CD4-positive, CD25-positive, alpha-beta regulatory T cell (primary cell): ENCODE measurements around the gene PPP3CA. TPM values are rescaled to one million over a fixed set of nuclear protein-coding genes. Genes with fewer than 3 reads are reported as not detected.
A peak's percentile ranks its signal among the peaks of the same experiment; 100 is the strongest.

Experiments used
- ATAC-seq, 2 donors: fragments of 150-1000 bp; cut with Tn5 transposase; one replicate each; pipeline ENCODE4 v1.10.0; 2021; ENCODE audit warnings: low read depth in 2 of 2, moderate number of reproducible peaks in 2 of 2, moderate library complexity in 1 of 2
- DNase-seq, 3 donors: peaks; one replicate each; pipeline versions ENCODE4 v3.0.0 to v3.0.0-alpha.2; 2012 to 2022; ENCODE audit warnings: mixed read lengths in 1 of 3
- H3K27ac ChIP-seq: one replicate; pipeline ENCODE4 v1.7.0; 2013; ENCODE audit warnings: mild to moderate bottlenecking, low read length; ENCODE audit not compliant: insufficient read depth, poor library complexity, severe bottlenecking
- H3K27me3 ChIP-seq: one replicate; pipeline ENCODE4 v1.7.0; 2013; ENCODE audit warnings: low read length; ENCODE audit not compliant: control insufficient read depth, insufficient read depth
- H3K36me3 ChIP-seq: one replicate; pipeline ENCODE4 v1.7.0; 2013; ENCODE audit warnings: mild to moderate bottlenecking, low read length, moderate library complexity; ENCODE audit not compliant: control insufficient read depth, insufficient read depth
- H3K4me1 ChIP-seq: 2 replicates; pipeline ENCODE4 v1.7.0; 2013; ENCODE audit warnings: mild to moderate bottlenecking, low read length; ENCODE audit not compliant: insufficient read depth, control insufficient read depth, poor library complexity, severe bottlenecking
- H3K4me3 ChIP-seq: one replicate; pipeline ENCODE4 v1.7.0; 2013; ENCODE audit warnings: low read depth, mild to moderate bottlenecking, low read length, moderate library complexity
- H3K9me3 ChIP-seq, 2 experiments: 1 replicate in 1 of 2; 2 replicates in 1 of 2; pipeline ENCODE4 v1.7.0; 2013; ENCODE audit warnings: low read length in 2 of 2, mild to moderate bottlenecking in 1 of 2, moderate library complexity in 1 of 2; ENCODE audit not compliant: control insufficient read depth in 2 of 2
- H3K27ac Mint-ChIP-seq, 3 donors: one replicate each; pipeline ENCODE4 v1.8.0; 2020 to 2022; ENCODE audit warnings: mild to moderate bottlenecking in 3 of 3, mixed read lengths in 3 of 3, moderate library complexity in 2 of 3
- H3K27me3 Mint-ChIP-seq: one replicate; pipeline ENCODE4 v1.8.0; 2022; ENCODE audit warnings: mild to moderate bottlenecking, mixed read lengths
- H3K36me3 Mint-ChIP-seq: one replicate; pipeline ENCODE4 v1.8.0; 2020; ENCODE audit warnings: mixed read lengths
- H3K4me1 Mint-ChIP-seq, 4 donors: one replicate each; pipeline ENCODE4 v1.8.0; 2020 to 2022; ENCODE audit warnings: mixed read lengths in 4 of 4, mild to moderate bottlenecking in 1 of 4
- H3K4me3 Mint-ChIP-seq, 4 donors: one replicate each; pipeline ENCODE4 v1.8.0; 2020 to 2022; ENCODE audit warnings: mild to moderate bottlenecking in 4 of 4, mixed read lengths in 4 of 4, moderate library complexity in 3 of 4
- H3K9me3 Mint-ChIP-seq, 7 donors: one replicate each; pipeline ENCODE4 v1.8.0; 2020 to 2022; ENCODE audit warnings: mixed read lengths in 7 of 7, mild to moderate bottlenecking in 3 of 7, moderate library complexity in 2 of 7
- polyA plus RNA-seq, 4 donors: library from polyadenylated mRNA; unstranded; fragments of 300-500 nt; fragmentation: Illumina TruSeq; gene quantifications; one replicate each; pipeline ENCODE4 v1.2.3, GENCODE V29; 2021
- total RNA-seq: library from RNA; stranded (reverse); gene quantifications from one replicate; pipeline ENCODE4 v1.2.3, GENCODE V29; 2022

Gene PPP3CA
- total and polyA plus RNA-seq, 5 donors from 2014 or later = 5.2 to 31.1 (median 6.7) TPM

GRCh38 chr4:101279377-101279871 lies 67.9 kb downstream of the PPP3CA start:
- Histone ChIP-seq H3K27ac (no peak overlapping the region), H3K36me3 (no peaks in the 10 kb centered on the region), H3K27me3 (no peaks in the 10 kb centered on the region), H3K4me3 (no peak overlapping the region), H3K4me1 (peaks cover 10% of the 10 kb centered on the region), H3K9me3 (no peaks in the 10 kb centered on the region)
- no peaks in the 10 kb centered on the region for H3K27me3 Mint-ChIP-seq
- peak overlapping the region in 2 of 4 donors; percentile 26 to 53 for H3K4me3 Mint-ChIP-seq
- peaks cover 0 to 2% (median 0%) of the 10 kb centered on the region in 7 donors for H3K9me3 Mint-ChIP-seq
- peak; percentile 34 to 37 for ATAC-seq
- H3K36me3 Mint-ChIP-seq = peaks cover 7% of the 10 kb centered on the region
- H3K27ac Mint-ChIP-seq = peak overlapping the region in 2 of 3 donors; percentile 34 to 55
- peaks cover 40 to 63% (median 50%) of the 10 kb centered on the region in 4 donors for H3K4me1 Mint-ChIP-seq
- DNase-seq = peak in 1 of 3 donors; percentile 40

- no peaks in the 10 kb centered on the region for H3K9me3 ChIP-seq
- Mint-ChIP-seq H3K36me3 (peaks cover 7% of the 10 kb centered on the region), H3K4me1 (peaks cover 31 to 51% (median 40%) of the 10 kb centered on the region in 4 donors), H3K4me3 (no peak overlapping the region), H3K9me3 (peaks cover 0 to 2% (median 0%) of the 10 kb centered on the region in 7 donors), H3K27me3 (no peaks in the 10 kb centered on the region), H3K27ac (no peak overlapping the region)
- ATAC-seq = no peak
- no peak overlapping the region for H3K27ac ChIP-seq
- no peaks in the 10 kb centered on the region for H3K27me3 ChIP-seq
- H3K36me3 ChIP-seq = no peaks in the 10 kb centered on the region
- H3K4me1 ChIP-seq = peaks cover 8% of the 10 kb centered on the region
- DNase-seq = no peak
- no peak overlapping the region for H3K4me3 ChIP-seq
Observed at GRCh38 chr4:101277671-101278070, 69.7 kb downstream of the PPP3CA start.

- Mint-ChIP-seq H3K9me3 (peaks cover 0 to 2% (median 0%) of the 10 kb centered on the region in 7 donors), H3K27me3 (no peaks in the 10 kb centered on the region), H3K27ac (no peak overlapping the region), H3K36me3 (peaks cover 7% of the 10 kb centered on the region), H3K4me3 (no peak overlapping the region), H3K4me1 (peaks cover 23 to 45% (median 34%) of the 10 kb centered on the region in 4 donors)
- H3K27me3 ChIP-seq = no peaks in the 10 kb centered on the region
- DNase-seq (no peak), ATAC-seq (no peak)
- no peak overlapping the region for H3K27ac ChIP-seq
- no peak overlapping the region for H3K4me3 ChIP-seq
- no peaks in the 10 kb centered on the region for H3K36me3 ChIP-seq
- H3K4me1 ChIP-seq = no peaks in the 10 kb centered on the region
- no peaks in the 10 kb centered on the region for H3K9me3 ChIP-seq
Observed at GRCh38 chr4:101276661-101277060, 70.7 kb downstream of the PPP3CA start.

GRCh38 chr4:101274888-101275752 lies 72.2 kb downstream of the PPP3CA start:
- DNase-seq = no peak
- H3K4me3 ChIP-seq = no peak overlapping the region

GRCh38 chr4:101271516-101271915 lies 75.8 kb downstream of the PPP3CA start:
- H3K27me3 Mint-ChIP-seq = no peaks in the 10 kb centered on the region
- H3K36me3 Mint-ChIP-seq = peaks cover 3% of the 10 kb centered on the region
- H3K9me3 Mint-ChIP-seq = peaks cover 0 to 3% (median 0%) of the 10 kb centered on the region in 7 donors
- ATAC-seq (no peak), DNase-seq (no peak)
- peaks cover 9 to 45% (median 30%) of the 10 kb centered on the region in 4 donors for H3K4me1 Mint-ChIP-seq
- no peaks in the 10 kb centered on the region for H3K36me3 ChIP-seq
- H3K9me3 ChIP-seq = no peaks in the 10 kb centered on the region
- H3K27ac Mint-ChIP-seq = no peak overlapping the region
- no peak overlapping the region for H3K4me3 ChIP-seq
- H3K4me3 Mint-ChIP-seq = no peak overlapping the region
- no peak overlapping the region for H3K27ac ChIP-seq
- H3K4me1 ChIP-seq = peaks cover 4% of the 10 kb centered on the region
- no peaks in the 10 kb centered on the region for H3K27me3 ChIP-seq

More at GRCh38 chr4:101274888-101275752, 72.2 kb downstream of the PPP3CA start:
- Mint-ChIP-seq H3K4me1 (peaks cover 18 to 46% (median 34%) of the 10 kb centered on the region in 4 donors), H3K27ac (peak overlapping the region in 1 of 3 donors; percentile 26), H3K36me3 (peaks cover 10% of the 10 kb centered on the region), H3K27me3 (no peaks in the 10 kb centered on the region), H3K9me3 (peaks cover 0 to 3% (median 0%) of the 10 kb centered on the region in 7 donors), H3K4me3 (no peak overlapping the region)
- Histone ChIP-seq H3K36me3 (no peaks in the 10 kb centered on the region), H3K9me3 (no peaks in the 10 kb centered on the region), H3K4me1 (no peaks in the 10 kb centered on the region), H3K27me3 (no peaks in the 10 kb centered on the region), H3K27ac (no peak overlapping the region)
- no peak for ATAC-seq

- H3K4me3 Mint-ChIP-seq = no peak overlapping the region
- ATAC-seq (no peak), DNase-seq (peak in 1 of 3 donors; percentile 34)
- H3K36me3 Mint-ChIP-seq = peaks cover 3% of the 10 kb centered on the region
- Histone ChIP-seq H3K9me3 (no peaks in the 10 kb centered on the region), H3K36me3 (no peaks in the 10 kb centered on the region), H3K4me1 (peaks cover 4% of the 10 kb centered on the region), H3K4me3 (no peak overlapping the region), H3K27ac (no peak overlapping the region), H3K27me3 (no peaks in the 10 kb centered on the region)
- no peak overlapping the region for H3K27ac Mint-ChIP-seq
- peaks cover 0 to 2% (median 0%) of the 10 kb centered on the region in 7 donors for H3K9me3 Mint-ChIP-seq
- peaks cover 10 to 43% (median 29%) of the 10 kb centered on the region in 4 donors for H3K4me1 Mint-ChIP-seq
- no peaks in the 10 kb centered on the region for H3K27me3 Mint-ChIP-seq
Observed at GRCh38 chr4:101269682-101270081, 77.6 kb downstream of the PPP3CA start.

GRCh38 chr4:101265816-101266172 lies 81.5 kb downstream of the PPP3CA start:
- Histone ChIP-seq H3K4me3 (no peak overlapping the region), H3K4me1 (peaks cover 4% of the 10 kb centered on the region), H3K36me3 (no peaks in the 10 kb centered on the region), H3K9me3 (no peaks in the 10 kb centered on the region), H3K27me3 (no peaks in the 10 kb centered on the region), H3K27ac (no peak overlapping the region)
- Mint-ChIP-seq H3K27ac (peak overlapping the region in 1 of 3 donors; percentile 61), H3K36me3 (no peaks in the 10 kb centered on the region), H3K4me3 (no peak overlapping the region), H3K4me1 (peaks cover 9 to 44% (median 31%) of the 10 kb centered on the region in 4 donors), H3K9me3 (no peaks in the 10 kb centered on the region), H3K27me3 (no peaks in the 10 kb centered on the region)
- ATAC-seq (no peak), DNase-seq (no peak)
